Ovary (tissue), 10 donors: ENCODE results near the gene PIH1D2. TPM values are rescaled to one million over a fixed set of nuclear protein-coding genes. Genes with fewer than 3 reads are reported as not detected.

ENCODE experiments used
- DNase-seq, 5 donors: peaks; one replicate each; pipeline ENCODE4 v3.0.0-alpha.2; 2019 to 2020
- H3K27ac ChIP-seq, 2 donors: fragments of 200-600 bp; one replicate each; pipeline versions ENCODE4 v1.5.1 to v1.8.0; 2019 to 2022
- H3K27me3 ChIP-seq: fragments of 200-600 bp; one replicate; pipeline ENCODE4 v1.8.0; 2022
- H3K36me3 ChIP-seq: fragments of 200-600 bp; sonication (generic); one replicate; pipeline ENCODE4 v1.5.1; 2019
- H3K4me1 ChIP-seq: one replicate; pipeline ENCODE4 v1.8.1; 2013; ENCODE audit warnings: mild to moderate bottlenecking, moderate library complexity; ENCODE audit not compliant: insufficient read depth
- H3K4me3 ChIP-seq: fragments of 200-600 bp; sonication (generic); one replicate; pipeline ENCODE4 v1.5.1; 2017
- H3K9me3 ChIP-seq, 2 donors: fragments of 200-600 bp in 1 of 2; sonication (generic) in 1 of 2; one replicate each; pipeline versions ENCODE4 v1.5.1 to v1.8.1; 2013 to 2019; ENCODE audit warnings: mild to moderate bottlenecking in 1 of 2, moderate library complexity in 1 of 2
- CTCF ChIP-seq, 3 donors: fragments of 450-650 bp in 2 of 3; fragments of 200-600 bp in 1 of 3; IDR thresholded peaks; one replicate each; pipeline versions ENCODE4 v1.5.1 to v1.8.0; 2016 to 2022; ENCODE audit warnings: antibody characterized with exemption in 3 of 3, mild to moderate bottlenecking in 1 of 3
- EP300 ChIP-seq: sonication (generic); formaldehyde crosslinking; IDR thresholded peaks from one replicate; pipeline ENCODE4 v1.6.1; 2017; ENCODE audit warnings: antibody characterized with exemption
- POLR2A ChIP-seq: fragments of 450-650 bp; IDR thresholded peaks from one replicate; pipeline ENCODE4 v1.6.1; 2017; ENCODE audit warnings: antibody characterized with exemption, mild to moderate bottlenecking, moderate library complexity
- WGBS, 3 donors: extraction: QIAGEN DNeasy Blood & Tissue Kit in 1 of 3; methylation state at CpG; one replicate each; pipeline versions ENCODE4 v1.1.5 to v1.1.7; 2013 to 2017; 5-methylcytosine and 5-hydroxymethylcytosine counted together
- intact Hi-C, 4 donors: fragments of 100-400 bp; cut with DNase I; formaldehyde crosslinking; loops; one replicate each; pipeline versions ENCODE4 v1.11.0 to v1.15.1; 2022 to 2023
- long read RNA-seq, 3 donors: library from polyadenylated mRNA in 2 of 3; unstranded in 2 of 3; transcript quantifications; one replicate each; pipeline ENCODE4 v2.0.0 and lab custom pipeline, GENCODE V29; 2021 to 2026
- polyA plus RNA-seq, 2 donors: library from polyadenylated mRNA; stranded (reverse); fragments of 200-250 nt in 1 of 2; fragments of 350-450 nt in 1 of 2; fragmentation: Illumina TruSeq in 1 of 2; extraction: RNeasy Lipid Tissue Mini Kit (QIAGEN cat#74804) in 1 of 2; gene quantifications; one replicate each; pipeline ENCODE4 v1.2.3, GENCODE V29; 2013 to 2014
- total RNA-seq, 7 donors: library from RNA; depleted of rRNA in 2 of 7; stranded (reverse); fragments of >200 nt in 2 of 7; fragmentation: NEBNext Ultra II Directional in 3 of 7; extraction: Animal tissue kit (Norgen Biotek cat#: 25700) in 3 of 7; gene quantifications; one replicate each; pipeline versions ENCODE4 v1.1.0 to v1.2.4, GENCODE V29; 2016 to 2023
- donor health status: DM: no; HTN: no; CAD: no; lungs with moderate emphysema.
- donor health status: DM: no; HTN: no; CAD: no.
- donor health status: Bipolar disorder and iron deficiency.
- donor health status: DM: yes; HTN: yes; CAD: no.
- donor health status: DM: no; HTN: no; CAD: no.
- donor health status: DM: yes; HTN: yes; CAD: no.

Gene PIH1D2
- total RNA-seq (1 to 10 TPM in 6 of 7 donors, under 1 TPM in 1; 0.83 to 8.6 (median 2.4) TPM), polyA plus RNA-seq (1 to 10 TPM in 1 of 2 donors, under 1 TPM in 1; 0.94 to 2.3 TPM)
- long read RNA-seq, donor 1, partial matches to known transcripts = 0 of 2 reads
- long read RNA-seq, donor 1, other reads (novel, unspliced or antisense) = 1 of 2 reads
- long read RNA-seq, donor 2, partial matches to known transcripts = 83 of 231 reads
- long read RNA-seq, donor 2, other reads (novel, unspliced or antisense) = 145 of 231 reads
- long read RNA-seq, donor 3, partial matches to known transcripts = 0 of 1 reads
- long read RNA-seq, donor 3, other reads (novel, unspliced or antisense) = 1 of 1 reads

- Histone ChIP-seq H3K36me3 (no peaks in the 10 kb centered on the region), H3K4me3 (peak within 1 kb of the TSS; percentile 72), H3K27ac (peak within 1 kb of the TSS; percentile 56 to 73), H3K4me1 (peaks cover 7% of the 10 kb centered on the region), H3K9me3 (no peaks in the 10 kb centered on the region), H3K27me3 (no peaks in the 10 kb centered on the region)
- intact Hi-C loops = no loop called here
- WGBS, 3 donors = 0% methylated on average over 43 of the region's 43 CpGs
- TF ChIP-seq POLR2A (no peak), EP300 (no peak), CTCF (IDR thresholded peaks at IDR 0.05) (no peak)
- peak; percentile 71 to 81 (median 79) for DNase-seq
These were observed at the start of gene PIH1D2, which contains the start of gene NKAPD1 for GRCh38 chr11:112073941-112074811. PIH1D2 (minus strand) TSS chr11:112074017; CDS start chr11:112073174, 843 bp downstream. NKAPD1 (plus strand) TSS chr11:112074299; CDS start chr11:112075575, 1,276 bp downstream.

- H3K36me3 ChIP-seq = no peaks in the 10 kb centered on the region
- intact Hi-C loops = no loop called here
- no peak for DNase-seq
- no peaks in the 10 kb centered on the region for H3K27me3 ChIP-seq
- no peak overlapping the region for H3K27ac ChIP-seq
- 61 to 77% (median 62%) methylated on average over 4 of the region's 4 CpGs for WGBS, 3 donors
- no peaks in the 10 kb centered on the region for H3K4me1 ChIP-seq
- TF ChIP-seq EP300 = no peak
- no peak for TF ChIP-seq CTCF (IDR thresholded peaks at IDR 0.05)
- TF ChIP-seq POLR2A = no peak
- no peak overlapping the region for H3K4me3 ChIP-seq
- H3K9me3 ChIP-seq = no peaks in the 10 kb centered on the region
These were observed 49.3 kb upstream of the PIH1D2 start for GRCh38 chr11:112123129-112123528.

- Histone ChIP-seq H3K4me3 (no peak overlapping the region), H3K27me3 (no peaks in the 10 kb centered on the region), H3K4me1 (no peaks in the 10 kb centered on the region), H3K36me3 (no peaks in the 10 kb centered on the region), H3K27ac (no peak overlapping the region), H3K9me3 (no peaks in the 10 kb centered on the region)
- TF ChIP-seq EP300 (no peak), CTCF (IDR thresholded peaks at IDR 0.05) (no peak), POLR2A (no peak)
- WGBS, 3 donors = 88 to 95% (median 92%) methylated on average over 5 of the region's 5 CpGs
- intact Hi-C loops = no loop called here
- no peak for DNase-seq
These were observed 48.3 kb upstream of the PIH1D2 start for GRCh38 chr11:112121981-112122615.

- Histone ChIP-seq H3K9me3 (no peaks in the 10 kb centered on the region), H3K27me3 (no peaks in the 10 kb centered on the region), H3K4me1 (no peaks in the 10 kb centered on the region), H3K36me3 (no peaks in the 10 kb centered on the region), H3K27ac (no peak overlapping the region), H3K4me3 (no peak overlapping the region)
- no peak for TF ChIP-seq POLR2A
- TF ChIP-seq CTCF (IDR thresholded peaks at IDR 0.05) = no peak
- TF ChIP-seq EP300 = no peak
- 82 to 94% (median 87%) methylated on average over 2 of the region's 2 CpGs for WGBS, 3 donors
- DNase-seq = no peak
- intact Hi-C loops = no loop called here
These were observed 44.4 kb upstream of the PIH1D2 start for GRCh38 chr11:112118176-112118575.
